H4 (cell line): ENCODE data around the gene APOF. TPM values are rescaled to one million over a fixed set of nuclear protein-coding genes. Genes with fewer than 3 reads are reported as not detected.
"Not testable (repeated sequence)": the region's sequence is repeated elsewhere in the genome, so short reads cannot be mapped to it uniquely, and the experiment has no call there.

Experiments
- DNase-seq: peaks from one replicate; pipeline ENCODE4 v3.0.0-alpha.2; 2015; ENCODE audit warnings: low spot score
- total RNA-seq: library from RNA; depleted of rRNA; stranded (reverse); fragments of >200 nt; shearing (Covaris generic); gene quantifications from 2 replicates; pipeline ENCODE4 v1.2.3, GENCODE V29; 2014; rRNA removed

Gene APOF
- total RNA-seq, result not detected in 2 replicates

- no peak for DNase-seq
These were observed at the start of gene APOF for GRCh38 chr12:56362130-56363059. APOF (minus strand) TSS chr12:56362857; CDS start chr12:56362745, 112 bp downstream.

DNA sequence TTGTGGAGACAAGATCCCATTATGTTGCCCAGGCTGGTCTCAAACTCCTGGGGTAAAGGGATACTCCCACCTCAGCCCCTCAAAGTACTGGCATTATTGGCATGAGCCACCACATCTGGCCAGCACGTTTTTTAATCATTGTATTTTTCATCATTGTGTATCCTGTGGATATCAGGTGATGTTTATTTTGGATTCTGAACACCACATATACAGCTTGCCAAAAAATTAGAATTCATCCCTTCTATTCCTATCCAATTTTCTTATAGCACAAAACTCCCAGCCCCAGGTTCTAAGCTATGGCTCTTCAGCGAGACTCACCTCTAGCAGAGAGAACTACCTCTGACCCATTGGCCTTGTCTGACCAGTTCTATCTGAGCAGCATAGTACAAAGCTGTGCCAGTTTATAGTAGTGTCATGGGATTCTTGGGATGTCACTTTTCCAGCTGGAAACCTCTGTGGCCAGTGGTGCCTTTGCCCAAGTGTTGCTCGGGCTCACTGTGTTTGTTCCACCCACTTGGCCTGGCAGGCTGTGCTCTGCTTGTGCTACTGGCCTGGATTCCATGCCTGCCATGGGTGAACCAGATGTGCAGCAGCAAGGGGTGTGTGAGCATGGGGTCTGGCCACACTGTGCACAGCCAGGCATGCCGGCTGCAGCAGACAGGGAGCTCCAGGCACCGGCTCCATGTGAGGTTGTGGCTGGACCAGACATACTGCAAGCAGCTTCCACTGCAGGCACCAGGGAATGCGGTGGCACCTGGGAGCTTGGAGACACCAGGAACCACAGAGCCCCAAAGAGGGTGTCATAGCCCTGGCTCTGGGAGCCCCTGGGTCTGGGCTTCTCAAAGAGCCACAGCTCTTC is 49.4 kb upstream of the APOF start:
- DNase-seq, result no peak

GRCh38 chr12:56410768-56411167 is 48.1 kb upstream of the APOF start:
- DNase-seq, result no peak

DNA sequence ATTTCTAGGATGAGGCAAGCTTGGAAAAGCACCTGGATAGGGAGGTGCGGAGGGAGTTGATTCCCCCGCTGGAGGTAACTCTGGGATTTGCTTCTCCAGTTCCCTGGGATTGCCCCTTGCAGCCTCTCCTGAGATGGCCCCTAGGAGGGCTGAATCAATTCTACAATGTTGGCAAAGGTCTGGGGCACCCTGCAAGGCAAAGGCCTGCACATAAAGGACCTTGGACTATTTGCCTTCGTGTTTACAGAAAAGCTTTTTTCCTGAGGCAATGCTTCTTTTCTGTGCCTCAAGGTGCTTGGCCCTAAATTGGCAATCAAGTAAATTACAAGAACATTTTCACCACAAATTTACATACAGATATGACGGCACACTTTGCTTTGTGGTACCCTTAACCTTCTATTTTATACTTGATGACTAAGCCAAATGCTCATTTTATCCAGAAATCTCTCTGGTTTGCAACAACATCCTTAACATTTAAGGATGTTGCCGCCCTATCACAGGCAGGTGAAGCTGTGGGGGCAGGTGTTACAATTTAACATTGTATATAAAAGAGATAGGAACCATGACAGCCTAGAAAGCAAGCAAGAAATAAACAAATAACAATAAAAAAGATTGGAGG is 46.3 kb upstream of the APOF start:
- no peak for DNase-seq

DNA sequence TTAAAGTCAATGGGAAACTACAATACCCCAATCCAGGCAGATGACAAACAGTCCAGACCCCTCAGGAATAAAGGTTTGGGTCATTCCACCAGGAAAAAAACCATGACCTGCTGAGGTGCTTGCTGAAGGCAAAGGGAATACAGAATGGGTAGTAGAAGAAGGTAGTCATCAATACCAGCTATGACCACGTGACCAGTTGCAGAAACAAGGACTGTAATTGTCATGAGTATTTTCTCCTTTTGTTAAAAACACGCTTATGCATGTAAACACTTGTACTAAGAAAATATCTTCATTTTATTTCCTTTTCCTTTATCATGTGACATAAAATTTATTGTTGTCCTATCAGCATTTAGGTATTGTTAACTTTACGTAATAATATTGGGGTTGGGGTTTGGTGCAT is 41.6 kb upstream of the APOF start:
- not testable (repeated sequence) for DNase-seq

DNA sequence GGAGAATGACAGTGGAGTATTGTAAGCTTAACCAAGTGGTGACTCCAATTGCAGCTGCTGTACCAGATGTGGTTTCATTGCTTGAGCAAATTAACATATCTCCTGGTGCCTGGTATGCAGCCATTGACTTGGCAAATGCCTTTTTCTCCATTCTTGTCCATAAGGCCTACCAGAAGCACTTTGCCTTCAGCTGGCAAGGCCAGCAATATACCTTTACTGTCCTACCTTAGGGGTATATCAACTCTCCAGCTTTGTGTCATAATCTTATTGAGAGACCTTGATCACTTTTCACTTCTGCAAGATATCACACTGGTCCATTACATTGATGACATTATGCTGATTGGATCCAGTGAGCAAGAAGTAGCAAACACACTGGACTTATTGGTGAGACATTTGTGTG is 39.0 kb upstream of the APOF start:
- DNase-seq, result not testable (repeated sequence)

DNA sequence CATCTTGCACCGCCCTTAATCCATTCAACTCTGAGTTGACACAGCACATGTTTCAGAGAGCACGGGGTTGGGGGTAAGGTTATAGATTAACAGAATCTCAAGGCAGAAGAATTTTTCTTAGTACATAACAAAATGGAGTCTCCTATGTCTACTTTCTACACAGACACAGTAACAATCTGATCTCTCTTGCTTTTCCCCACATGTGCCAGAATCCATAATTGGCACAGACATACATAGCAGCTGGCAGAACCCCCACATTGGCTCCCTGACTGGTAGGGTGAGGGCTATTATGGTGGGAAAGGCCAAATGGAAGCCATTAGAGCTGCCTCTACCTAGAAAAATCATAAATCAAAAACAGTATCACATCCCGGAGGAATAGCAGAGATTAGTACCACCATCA is 38.5 kb upstream of the APOF start:
- DNase-seq, result not testable (repeated sequence)

DNA sequence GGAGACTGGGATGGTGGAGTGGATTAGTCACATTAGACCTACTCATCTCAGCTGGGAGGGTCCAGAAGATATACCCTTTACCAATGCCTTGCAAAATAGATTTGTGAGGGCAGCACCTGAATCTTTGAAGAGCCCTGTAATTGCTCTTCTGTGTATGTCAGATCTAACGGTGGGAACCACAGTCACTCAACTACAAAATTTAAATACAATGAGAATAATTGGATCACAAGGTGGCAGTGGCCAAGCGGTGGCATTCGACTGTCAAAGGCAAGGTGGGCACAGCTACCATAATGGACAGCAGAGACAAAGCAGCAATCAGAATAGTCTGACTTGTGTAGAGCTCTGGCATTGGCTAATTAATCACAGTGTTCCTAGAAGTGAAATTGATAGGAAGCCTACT is 36.8 kb upstream of the APOF start:
- not testable (repeated sequence) for DNase-seq

DNA sequence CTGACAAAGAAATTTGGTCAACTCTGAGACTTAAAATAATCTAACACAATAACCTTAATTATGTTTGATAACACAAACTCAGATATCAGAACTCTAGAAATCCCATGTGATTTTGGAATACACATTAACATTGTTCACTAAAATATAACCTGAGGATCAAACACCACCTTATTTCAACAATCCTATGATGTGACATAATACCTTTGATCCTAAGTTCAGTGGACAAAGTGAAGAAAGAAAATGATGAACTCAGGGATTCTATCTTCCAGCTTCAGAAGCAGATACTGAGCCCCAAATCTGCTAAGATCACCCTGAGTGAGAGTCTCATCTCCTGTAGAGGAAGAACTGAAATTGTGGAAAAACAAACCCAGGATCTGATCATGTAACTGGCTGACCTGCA is 35.7 kb upstream of the APOF start:
- no peak for DNase-seq

DNA sequence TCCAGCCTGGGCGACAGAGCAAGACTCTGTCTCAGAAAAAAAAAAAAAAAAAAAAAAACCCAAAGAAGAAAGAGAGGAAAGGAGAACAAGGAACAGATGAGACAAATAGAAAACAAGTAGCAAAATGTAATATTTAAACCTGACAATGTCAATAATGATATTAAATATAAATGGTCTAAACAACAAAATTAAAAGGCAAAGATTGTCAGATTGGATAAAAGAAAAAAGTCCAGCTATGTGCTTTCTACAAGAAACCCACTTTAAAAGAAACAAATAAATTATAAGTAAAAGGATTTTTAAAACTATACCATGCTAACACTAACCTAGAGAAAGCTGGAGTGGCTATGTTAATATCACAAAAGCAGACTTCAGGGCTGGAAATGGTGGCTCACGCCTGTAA is 29.7 kb upstream of the APOF start:
- DNase-seq, result no peak

GRCh38 chr12:56391721-56392120 is 29.1 kb upstream of the APOF start:
- DNase-seq, result no peak

DNA sequence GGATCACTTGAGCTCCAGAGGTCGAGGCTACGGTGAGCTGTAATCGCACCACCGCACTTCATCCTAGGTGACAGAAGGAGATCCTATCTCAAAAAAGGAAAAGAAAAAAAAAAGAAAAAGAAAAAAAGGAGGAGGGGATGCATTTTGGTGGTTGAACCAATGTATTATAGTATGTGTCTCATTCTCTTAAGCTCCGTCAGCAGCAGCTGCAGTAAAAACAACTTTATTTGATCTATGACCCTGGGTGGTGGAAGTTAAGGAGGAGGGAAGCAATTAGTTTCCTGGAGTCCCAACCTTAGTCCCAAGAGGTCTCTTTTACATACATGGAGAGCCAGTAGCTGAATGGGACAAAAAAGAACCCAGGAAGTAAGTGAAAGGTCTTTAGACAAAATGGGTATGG is 26.8 kb upstream of the APOF start:
- no peak for DNase-seq

- no peak for DNase-seq
These were observed 24.6 kb upstream of the APOF start for GRCh38 chr12:56387152-56387736.

DNA sequence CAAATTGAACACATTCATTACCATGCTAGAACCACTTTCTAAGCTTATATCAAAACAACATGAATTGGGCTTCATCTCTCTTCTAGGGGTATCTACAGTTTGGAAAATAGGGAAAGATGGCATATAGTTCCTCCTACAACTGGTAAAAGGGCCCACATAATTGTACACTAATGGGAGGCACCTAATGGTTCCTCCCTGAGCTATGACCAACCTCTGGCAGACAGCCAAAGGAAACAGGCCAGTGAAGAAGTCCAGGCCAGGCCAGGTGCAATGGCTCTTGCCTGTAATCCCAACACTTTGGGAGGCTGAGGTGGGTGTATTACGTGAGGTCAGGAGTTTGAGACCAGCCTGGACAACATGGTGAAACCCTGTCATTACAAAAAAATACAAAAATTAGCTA is 23.2 kb upstream of the APOF start:
- DNase-seq, result no peak

GRCh38 chr12:56382611-56383010 is 20.0 kb upstream of the APOF start:
- no peak for DNase-seq

- no peak for DNase-seq
These were observed 15.3 kb upstream of the APOF start for GRCh38 chr12:56377989-56378316.

- no peak for DNase-seq
These were observed 14.8 kb upstream of the APOF start for GRCh38 chr12:56377310-56377988.

DNA sequence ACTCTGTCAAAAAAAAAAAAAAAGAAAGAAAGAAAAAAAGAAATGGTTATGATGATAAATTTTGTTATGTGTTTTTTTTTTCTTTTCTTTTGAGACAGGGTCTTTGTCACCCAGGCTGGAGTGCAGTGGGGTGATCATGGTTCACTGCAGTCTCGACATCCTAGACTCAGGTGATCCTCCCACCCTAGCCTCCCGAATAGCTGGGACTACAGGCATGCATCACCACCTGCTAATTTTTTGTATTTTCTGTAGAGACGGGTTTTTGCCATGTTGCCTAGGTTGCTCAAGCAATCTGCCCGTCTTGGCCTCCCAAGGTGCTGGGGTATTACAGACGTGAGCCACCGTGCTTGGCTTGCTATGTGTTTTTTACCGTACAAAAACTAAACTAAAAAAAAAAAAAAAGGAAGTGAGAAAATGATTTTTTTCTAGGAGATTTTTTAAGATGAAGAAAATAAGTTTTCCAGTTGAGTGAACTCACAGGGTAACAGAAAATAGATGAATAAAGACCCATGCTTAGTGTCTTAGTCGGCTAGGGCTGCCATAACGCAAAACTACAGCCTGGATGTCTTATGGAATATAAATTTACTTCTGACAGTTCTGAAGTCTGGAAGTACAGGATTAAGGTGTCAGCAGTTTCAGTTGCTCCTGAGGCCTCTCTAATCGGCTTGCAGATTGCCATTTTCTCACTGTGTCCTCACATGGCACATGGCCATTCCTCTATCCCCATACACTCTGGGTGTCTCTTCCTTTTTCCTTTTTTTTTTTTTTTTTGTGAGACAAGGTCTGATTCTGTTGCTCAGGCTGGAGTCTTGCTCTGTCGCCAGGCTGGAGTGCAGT is 13.2 kb upstream of the APOF start:
- DNase-seq, result no peak

GRCh38 chr12:56374726-56375597 is 12.3 kb upstream of the APOF start:
- peak; percentile 19 for DNase-seq
